HG03066 (cell line): ENCODE measurements around the gene LRR1.
"Not testable (repeated sequence)": the region's sequence is repeated elsewhere in the genome, so short reads cannot be mapped to it uniquely, and the experiment has no call there.

Experiments
- ATAC-seq: cut with Tn5 transposase; IDR thresholded peaks from one replicate; pipeline ENCODE4 v1.9.1; 2021; ENCODE audit warnings: low read depth; ENCODE audit not compliant: unreplicated experiment

Gene LRR1, protein sequence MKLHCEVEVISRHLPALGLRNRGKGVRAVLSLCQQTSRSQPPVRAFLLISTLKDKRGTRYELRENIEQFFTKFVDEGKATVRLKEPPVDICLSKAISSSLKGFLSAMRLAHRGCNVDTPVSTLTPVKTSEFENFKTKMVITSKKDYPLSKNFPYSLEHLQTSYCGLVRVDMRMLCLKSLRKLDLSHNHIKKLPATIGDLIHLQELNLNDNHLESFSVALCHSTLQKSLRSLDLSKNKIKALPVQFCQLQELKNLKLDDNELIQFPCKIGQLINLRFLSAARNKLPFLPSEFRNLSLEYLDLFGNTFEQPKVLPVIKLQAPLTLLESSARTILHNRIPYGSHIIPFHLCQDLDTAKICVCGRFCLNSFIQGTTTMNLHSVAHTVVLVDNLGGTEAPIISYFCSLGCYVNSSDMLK

DNA sequence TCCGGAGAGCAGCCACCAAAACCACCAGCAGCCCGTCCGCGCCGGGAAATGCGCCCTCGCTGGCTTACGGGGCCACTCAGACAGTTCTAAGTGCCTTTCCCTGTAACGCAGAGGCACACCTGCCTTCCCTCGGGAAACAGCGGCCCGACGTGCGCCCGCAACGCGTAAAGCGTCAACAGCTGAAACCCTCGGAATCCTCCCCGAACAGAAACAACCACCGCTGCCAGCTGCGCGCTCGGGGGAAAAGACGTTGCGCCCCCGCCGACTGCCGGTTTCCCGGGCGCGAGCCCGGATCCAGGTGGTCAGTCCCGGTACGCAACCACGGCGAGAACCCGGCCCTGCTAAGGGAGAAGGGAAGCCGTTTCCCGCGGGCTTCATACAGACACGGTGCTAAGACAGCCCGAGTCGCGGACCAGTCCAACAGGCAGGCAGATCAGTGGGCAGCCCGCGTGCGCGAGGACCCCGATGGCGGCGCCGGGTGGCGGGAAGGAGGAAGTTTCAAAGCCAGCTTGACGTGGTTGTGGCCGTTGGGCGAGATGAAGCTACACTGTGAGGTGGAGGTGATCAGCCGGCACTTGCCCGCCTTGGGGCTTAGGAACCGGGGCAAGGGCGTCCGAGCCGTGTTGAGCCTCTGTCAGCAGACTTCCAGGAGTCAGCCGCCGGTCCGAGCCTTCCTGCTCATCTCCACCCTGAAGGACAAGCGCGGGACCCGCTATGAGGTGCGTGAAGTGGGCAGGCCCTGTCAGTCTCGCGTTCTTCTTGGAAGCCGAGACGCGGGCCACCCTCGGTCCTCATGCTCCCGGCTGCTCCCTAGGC is at the start of gene LRR1:
TSS of gene LRR1 (plus strand) at position 456 of the 816 bp plus-strand sequence. CDS start at position 537, 81 bp downstream.
- peak; percentile 46 for ATAC-seq

DNA sequence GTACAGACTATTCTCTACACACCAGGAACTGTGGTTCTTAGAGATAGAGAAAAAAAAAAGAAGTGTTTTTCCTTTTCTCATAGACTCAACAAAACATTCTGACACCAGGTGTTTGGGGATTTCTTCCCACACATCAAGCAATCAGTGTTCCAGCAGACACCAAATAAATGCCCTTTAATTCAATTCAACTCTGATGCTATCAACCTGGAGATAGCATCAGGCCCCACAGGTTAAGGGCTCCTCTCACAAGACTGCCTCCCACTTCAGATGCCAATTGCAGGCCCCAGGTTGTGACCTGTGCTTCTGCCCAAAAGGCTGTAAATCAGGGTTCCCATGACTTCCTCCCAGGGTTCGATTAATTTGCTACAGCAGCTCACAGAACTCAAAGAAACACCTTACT is 49.3 kb upstream of the LRR1 start:
- no peak for ATAC-seq

DNA sequence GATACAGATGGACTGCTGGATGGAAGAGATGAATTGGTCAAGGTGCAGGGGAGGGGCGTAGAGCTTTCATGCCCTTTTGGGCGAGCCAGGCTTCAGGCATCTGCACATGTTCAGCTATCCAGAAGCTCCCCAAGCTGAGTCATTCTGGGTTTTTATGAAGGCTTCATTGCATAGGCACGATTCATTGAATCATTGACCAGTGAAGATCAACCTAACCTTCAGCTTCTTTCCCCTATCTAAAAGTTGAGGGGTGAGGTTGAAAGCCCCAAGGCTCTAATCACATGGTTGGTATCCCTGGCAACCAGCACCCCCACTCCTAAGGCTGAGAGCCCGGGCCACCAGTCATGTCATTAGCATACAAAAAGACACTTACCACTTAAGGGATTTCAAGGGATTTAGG is 48.9 kb upstream of the LRR1 start:
- ATAC-seq, result no peak

DNA sequence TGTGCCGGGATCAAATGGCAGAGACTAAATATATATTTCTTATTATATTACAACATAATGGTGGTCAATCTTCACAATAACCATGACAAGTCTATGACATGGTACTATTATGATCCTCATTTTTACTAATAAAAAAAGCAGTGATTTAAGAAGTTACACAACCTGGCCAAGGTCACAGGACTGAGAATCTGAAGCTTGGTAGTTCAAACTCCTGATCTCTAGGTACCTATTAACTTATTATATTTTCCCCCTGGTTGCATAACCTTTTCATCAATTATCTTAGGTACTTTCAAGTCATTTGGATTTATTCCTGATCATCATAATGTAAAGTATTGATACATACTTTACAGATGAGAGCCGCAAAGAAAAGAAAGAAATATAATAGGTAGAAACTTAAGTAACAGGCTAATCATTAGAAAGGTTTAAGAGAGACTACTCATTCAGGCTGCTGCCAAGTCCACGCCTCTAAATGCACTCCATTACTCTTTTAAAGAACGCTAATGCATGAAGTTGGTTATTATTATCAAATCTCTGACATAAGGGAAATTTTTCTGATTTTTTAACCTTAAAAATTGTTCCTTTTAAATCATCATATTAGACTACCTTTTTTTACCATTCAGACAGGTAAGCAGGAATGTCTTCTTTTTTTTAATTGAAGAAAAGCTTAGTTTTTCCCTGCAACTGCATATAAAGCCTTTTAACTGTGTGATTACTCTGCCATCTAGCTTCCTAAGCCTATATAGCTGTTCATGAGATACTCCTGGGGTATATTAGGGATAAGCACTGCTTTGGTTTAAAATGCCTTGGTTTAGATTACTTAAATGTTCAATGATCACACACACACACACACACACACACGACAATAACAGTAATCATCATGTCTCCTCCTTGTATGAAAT is 48.2 kb upstream of the LRR1 start:
- ATAC-seq, result no peak

DNA sequence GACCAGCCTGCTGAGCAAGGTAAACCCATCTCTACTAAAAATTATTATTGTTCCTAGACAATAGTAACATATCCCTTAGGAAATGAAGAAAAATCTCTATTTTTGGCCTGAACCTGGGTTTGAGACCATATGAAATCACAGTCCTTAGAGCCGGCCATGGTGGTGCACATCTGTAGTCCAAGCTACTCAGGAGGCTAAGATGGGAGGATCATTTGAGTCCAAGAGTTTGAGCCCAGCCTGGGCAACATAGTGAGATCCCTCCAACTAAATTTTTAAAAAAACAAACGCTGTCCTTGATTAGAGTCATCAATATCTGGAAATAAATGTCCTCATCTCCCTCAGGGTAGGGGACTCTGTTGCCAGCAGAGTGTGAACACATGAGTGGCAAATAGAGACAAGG is 47.2 kb upstream of the LRR1 start:
- no peak for ATAC-seq

DNA sequence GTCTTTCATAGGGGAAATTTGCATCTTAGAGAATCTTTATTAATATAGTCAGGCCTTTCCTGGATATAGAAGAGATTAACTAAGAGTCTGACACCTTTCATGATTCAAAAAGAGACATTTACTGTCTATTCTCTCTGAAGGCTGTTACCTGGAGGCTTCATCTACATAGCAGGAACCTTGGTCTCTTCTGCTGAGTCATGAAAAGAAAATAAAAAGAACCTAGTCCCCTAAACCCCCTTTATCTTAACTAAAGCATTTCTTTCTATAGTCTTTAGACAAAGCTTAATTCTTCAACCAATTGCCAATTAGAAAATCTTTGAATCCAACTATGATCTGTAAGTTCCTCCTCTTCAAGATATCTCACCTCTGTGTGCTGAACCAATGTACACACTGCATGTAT is 45.6 kb upstream of the LRR1 start:
- ATAC-seq, result no peak

DNA sequence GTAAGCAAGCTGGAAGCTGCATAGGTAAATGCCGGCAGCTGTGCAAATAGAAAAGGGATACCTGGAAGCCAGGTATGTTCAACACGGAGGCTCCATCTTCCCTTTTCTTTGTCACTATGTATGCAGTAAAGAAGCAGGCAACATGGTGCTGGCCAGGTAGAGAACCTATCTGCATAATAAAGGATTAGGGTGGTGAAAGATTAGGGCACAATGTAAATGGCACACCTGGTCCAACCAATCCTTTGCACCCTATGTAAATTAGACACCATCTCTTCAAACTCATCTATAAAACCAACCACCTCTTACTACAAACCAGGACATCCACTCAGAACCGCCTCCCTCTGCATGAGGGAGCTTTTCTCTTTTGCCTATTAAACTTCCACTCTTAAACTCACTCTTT is 44.8 kb upstream of the LRR1 start:
- ATAC-seq, result no peak

DNA sequence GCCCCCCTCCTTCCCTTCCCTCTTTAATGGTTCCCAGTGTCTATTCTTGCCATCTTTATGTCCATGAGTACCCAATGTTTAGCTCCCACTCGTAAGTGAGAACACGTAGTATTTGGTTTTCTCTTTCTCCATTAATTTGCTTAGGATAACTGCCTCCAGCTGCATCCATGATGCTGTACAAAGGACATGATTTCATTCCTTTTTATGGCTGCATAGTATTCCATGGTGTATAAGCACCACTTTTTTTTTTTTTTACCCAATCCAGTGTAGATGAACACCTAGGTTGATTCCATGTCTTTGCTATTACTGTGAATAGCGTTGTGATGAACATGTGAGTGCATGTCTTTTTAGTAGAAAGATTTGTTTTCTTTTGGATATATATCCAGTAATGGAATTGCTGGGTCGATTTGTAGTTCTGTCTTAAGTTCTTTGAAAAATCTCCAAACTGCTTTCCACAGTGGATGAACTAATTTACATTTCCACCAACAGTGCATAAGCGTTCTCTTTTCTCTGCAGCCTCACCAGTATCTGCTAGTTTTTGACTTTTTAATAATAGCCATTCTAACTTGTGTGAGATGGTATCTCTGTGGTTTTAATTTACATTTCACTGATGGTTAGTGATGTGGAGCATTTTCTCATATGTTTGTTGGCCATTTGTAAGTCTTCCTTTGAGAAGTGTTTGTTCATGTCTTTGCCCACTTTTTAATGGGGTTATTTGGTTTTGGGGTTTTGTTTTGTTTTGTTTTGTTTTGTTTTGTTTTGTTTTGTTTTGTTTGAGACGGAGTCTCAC is 38.6 kb upstream of the LRR1 start:
- ATAC-seq, result no peak

DNA sequence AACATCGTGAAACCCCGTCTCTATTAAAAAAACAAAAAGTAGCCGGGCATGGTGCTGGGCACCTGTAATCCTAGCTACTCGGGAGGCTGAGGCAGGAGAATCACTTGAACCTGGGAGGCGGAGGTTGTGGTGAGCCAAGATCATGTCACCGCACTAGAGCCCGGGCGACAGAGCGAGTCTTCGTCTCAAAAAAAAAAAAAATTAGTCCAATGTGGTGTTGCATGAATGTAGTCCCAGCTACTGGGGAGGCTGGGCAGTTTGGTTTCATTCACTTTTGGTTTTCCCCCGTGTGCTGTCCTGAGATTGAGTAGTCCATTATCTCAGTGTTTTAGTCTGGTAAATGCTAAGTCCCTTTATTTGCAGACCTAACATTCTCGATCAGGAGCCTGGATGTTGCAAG is 32.0 kb upstream of the LRR1 start:
- no peak for ATAC-seq

DNA sequence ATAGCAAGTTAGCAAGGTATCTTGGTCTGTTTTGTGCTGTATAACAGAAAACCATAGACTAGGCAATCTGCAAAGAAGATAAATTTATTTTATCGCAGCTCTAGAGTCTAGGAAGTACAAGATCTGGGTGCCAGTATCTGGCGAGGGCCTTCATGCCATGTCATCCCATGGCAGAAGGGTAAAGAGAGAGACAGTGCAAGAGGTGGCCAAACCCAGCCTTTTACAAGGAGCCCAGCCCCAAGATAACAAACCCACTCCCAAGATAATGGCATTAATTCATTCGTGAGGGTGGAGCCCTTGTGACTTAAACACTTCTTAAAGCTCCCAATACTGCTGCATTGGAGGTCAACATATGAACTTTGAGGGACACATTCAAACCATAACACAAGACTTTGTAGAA is 29.5 kb upstream of the LRR1 start:
- ATAC-seq, result no peak

DNA sequence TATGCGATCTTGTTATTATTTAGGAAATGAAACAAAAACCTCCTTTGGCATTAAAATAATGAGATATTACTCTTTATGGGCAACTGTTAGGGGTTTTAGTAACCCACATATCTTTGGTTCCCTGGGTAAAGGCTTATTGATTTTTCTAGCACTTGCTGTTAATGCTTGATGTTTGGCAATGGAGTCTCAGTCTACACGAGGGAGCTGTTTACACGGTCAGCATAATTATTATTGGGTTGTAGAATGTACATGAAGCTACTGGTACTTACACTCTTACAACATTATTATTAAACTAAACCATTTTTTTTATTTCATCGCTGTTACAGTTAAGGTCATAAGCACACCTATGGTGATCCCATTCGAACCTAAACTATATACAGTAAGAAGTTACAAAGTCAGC is 24.7 kb upstream of the LRR1 start:
- no peak for ATAC-seq

DNA sequence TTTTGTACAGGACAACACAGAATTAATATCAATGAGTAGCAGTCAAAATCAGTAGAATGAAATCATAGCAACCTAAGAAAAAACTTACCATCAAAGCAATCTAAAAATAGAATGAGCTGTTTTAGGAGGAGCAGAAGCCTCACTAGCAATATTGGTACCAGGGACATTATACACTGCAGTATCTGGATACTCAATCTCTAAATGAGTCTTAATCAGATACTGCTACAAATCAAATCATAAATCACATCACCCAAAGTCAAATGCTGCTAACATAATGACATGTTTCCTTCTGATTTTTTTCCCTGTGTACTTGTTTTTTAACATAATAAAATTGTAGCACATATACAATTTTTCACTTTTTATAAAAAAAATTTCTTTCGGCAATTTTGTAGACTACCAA is 20.6 kb upstream of the LRR1 start:
- ATAC-seq, result no peak

DNA sequence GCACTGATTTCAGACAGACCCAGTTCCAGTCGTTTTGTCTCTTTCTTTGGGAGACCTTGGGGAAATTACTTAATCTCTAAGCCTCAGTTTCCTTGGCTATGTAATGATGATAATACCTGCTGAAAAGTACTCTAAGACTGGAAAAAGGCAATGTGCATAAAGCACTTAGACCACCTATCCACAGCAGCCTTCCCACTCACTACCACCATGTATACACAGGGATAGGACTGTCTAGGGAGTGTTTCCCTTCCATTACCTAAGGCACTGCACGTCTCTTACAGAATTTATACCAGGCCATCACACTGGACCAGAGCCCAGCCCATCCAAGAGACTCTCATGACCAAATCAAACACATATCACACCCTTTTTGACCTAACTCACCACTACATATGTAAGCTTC is 18.9 kb upstream of the LRR1 start:
- ATAC-seq, result no peak

DNA sequence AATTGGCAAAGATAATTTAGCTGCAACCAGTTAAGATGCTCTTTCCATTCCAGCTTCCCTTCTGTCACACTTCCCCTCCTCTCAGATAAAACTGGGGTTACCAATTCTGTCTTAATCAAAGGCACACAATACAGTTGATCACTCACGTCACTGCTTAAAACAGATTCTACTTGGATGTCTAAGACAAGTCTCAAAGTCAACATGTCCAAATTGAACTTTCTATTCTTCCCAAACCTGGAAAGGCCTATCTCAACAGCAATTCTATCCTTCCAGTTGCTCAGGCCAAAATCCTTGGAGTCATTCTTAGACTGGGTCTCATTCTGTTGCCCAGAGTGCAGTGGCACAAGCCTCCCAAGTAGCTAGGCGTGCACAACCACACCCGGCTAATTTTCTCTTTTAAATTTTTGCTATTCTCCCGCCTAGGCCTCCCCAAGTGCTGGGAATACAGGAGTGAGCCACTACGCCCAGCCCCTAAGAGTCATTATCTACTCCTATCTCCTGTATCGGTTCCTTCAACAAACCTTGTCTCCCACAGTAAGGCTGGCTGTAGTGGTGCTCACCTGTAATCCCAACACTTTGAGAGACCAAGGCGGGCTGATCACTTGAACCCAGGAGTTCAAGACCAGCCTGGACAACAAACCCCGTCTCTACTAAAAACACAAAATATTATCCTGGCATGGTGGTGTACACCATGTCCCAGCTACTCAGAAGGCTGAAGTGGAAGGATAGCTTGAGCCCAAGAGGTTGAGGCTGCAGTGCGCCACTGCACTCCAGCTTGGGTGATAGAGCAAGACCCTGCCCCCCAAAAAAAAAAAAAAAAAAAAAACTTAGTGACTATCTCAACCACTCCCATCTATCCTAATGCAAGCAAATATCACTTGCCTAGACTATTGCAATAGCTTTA is 17.3 kb upstream of the LRR1 start:
- ATAC-seq, result no peak

DNA sequence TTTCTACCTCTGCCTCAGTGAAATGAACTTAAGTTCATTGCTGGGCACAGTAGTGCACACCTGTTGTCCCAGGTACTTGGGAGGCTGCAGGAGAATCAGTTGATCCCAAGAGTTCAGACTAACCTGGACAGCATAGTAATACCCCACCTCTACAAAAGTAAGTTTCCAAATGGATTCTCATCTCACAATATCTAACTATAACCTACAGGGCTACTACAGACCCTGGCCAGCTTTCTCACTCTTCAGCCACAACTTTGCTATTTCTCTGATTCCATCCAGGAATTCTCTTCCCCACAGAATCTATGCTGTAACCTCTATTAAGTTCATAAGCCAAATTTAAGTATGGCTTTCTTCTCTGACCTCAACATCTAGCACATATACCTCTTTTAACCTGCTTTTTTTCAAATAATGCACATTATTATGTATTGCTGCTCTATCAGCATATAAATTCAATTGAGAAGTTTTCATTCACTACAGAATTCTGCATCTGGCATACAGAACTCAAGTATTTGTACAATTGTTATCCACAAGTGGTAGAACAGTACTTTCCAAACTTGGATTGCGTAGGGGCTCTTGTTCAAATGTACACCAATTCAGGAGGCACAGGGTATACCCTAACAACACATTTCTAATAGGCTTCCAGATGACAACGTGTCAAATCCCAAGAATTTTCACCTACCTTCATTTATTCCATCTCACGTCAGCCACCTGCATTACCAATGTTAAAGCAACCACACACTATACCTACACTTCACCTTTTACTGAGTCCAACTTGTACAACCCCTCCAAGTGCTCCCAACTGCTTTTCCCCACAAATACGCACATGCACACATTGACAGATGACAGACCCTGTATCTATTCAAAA is 16.4 kb upstream of the LRR1 start:
- ATAC-seq, result no peak

DNA sequence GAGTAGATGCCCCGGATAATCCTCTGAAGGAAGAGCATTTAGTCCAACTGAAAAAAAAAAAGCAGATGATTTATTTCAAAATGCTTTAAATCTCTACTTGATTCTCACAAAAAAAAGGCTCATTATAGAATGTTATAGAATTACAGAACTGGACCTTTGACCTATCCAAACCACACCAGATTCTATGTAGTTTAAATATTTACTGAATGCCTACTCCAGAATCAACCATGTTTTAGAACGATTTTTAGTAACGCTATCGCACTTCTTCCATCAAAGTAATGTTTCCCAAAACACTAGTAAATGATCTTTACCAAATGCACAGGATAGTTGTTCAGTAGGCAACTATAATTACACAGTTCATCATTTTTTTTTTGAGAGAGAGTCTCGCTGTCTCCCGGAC is 15.1 kb upstream of the LRR1 start:
- no peak for ATAC-seq

DNA sequence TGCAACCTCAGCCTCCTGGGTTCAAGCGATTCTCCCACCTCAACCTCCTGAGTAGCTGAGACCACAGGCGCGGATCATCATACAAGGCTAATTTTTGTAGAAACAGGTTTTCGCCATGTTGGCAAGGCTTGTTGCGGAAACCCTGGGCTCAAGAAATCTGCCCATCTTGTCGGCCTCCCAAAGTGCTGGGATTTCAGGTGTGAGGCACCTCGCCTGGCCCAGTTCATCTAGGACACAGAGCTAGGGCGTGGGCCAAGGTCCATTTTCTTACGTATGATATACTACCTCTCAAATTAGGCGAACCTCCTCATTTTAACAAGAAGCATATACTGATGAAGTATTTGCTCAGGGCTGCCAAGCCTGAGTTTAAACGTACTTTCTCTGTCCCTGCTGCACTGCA is 14.7 kb upstream of the LRR1 start:
- no peak for ATAC-seq

DNA sequence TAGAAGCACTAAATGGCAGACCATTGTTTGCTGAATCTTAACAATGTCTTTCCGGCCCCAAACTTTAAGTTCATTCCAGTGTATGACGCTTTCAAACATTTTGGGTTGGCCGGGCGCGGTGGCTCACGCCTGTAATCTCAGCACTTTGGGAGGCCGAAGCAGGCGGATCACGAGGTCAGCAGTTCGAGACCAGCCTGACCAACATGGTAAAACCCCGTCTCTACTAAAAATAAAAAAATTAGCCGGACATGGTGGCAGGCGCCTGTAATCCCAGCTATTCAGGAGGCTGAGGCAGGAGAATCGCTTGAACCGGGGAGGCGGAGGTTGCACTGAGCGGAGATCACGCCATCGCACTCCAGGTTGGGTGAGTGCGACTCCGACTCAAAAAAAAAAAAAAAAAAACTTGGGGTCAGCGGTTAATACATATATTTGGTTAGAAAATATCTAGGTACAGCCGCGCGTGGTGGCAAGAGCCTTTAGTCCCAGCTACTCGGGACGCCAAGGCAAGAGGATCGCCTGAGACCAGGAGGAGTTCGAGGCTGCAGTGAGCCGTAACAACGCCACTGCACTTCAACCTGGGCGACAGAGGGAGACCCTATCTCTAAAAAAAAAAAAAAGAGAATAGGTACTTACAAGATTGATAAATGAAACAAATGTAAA is 13.6 kb upstream of the LRR1 start:
- ATAC-seq, result not testable (repeated sequence)
